Activated naive CD8-positive, alpha-beta T cell treated with anti-CD3 and anti-CD28 coated beads for 36 hours (primary cell): ENCODE results near the gene NEU4. TPM values are rescaled to one million over a fixed set of nuclear protein-coding genes. Genes with fewer than 3 reads are reported as not detected.
"Not testable (repeated sequence)": the region's sequence is repeated elsewhere in the genome, so short reads cannot be mapped to it uniquely, and the experiment has no call there.

Experiments
- DNase-seq: peaks from one replicate; pipeline ENCODE4 v3.0.0; 2021
- H3K27ac Mint-ChIP-seq: one replicate; pipeline ENCODE4 v1.8.0; 2022; ENCODE audit warnings: mild to moderate bottlenecking, moderate library complexity, mixed read lengths
- H3K27me3 Mint-ChIP-seq: one replicate; pipeline ENCODE4 v1.8.0; 2022; ENCODE audit warnings: mild to moderate bottlenecking, mixed read lengths
- H3K36me3 Mint-ChIP-seq: one replicate; pipeline ENCODE4 v1.8.0; 2021; ENCODE audit warnings: mild to moderate bottlenecking, mixed read lengths
- H3K4me1 Mint-ChIP-seq: one replicate; pipeline ENCODE4 v1.8.0; 2021; ENCODE audit warnings: mixed read lengths
- H3K4me3 Mint-ChIP-seq: one replicate; pipeline ENCODE4 v1.8.0; 2022; ENCODE audit warnings: mild to moderate bottlenecking, moderate library complexity, mixed read lengths
- H3K9me3 Mint-ChIP-seq: one replicate; pipeline ENCODE4 v1.8.0; 2022; ENCODE audit warnings: mixed read lengths
- total RNA-seq, 2 experiments: library from RNA; stranded (reverse); gene quantifications; one replicate each; pipeline ENCODE4 v1.2.3, GENCODE V29; 2021

The NEU4 gene
- total RNA-seq, 2 experiments from 2014 or later: 0.08 to 0.40 TPM

DNA sequence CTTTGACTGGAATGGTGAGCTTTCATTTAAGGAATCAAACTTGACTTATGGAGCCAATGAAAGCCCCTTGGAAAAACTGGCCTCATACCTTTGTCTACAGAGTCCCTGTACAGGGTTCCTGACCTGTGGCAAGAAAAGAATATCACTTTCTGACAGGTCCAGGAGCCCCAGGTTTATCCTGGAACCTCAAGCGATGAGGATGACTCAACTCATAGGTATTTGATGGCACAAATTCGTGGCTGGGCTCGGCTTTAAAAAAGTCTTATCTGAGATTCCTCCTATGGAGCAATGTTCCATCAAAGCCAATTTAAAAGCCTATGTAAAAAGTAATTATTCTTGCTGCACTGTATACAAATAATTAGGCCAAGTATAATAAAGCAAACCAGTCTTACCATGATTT is 17.6 kb upstream of the NEU4 start:
- H3K27ac Mint-ChIP-seq, H3K27me3 Mint-ChIP-seq, H3K4me3 Mint-ChIP-seq, H3K36me3 Mint-ChIP-seq, DNase-seq: not testable (repeated sequence)
- peaks cover 33% of the 10 kb centered on the region for H3K4me1 Mint-ChIP-seq
- H3K9me3 Mint-ChIP-seq: peaks cover 19% of the 10 kb centered on the region

- H3K9me3 Mint-ChIP-seq: peaks cover 17% of the 10 kb centered on the region
- H3K27me3 Mint-ChIP-seq: peaks cover 7% of the 10 kb centered on the region
- H3K4me1 Mint-ChIP-seq: peaks cover 15% of the 10 kb centered on the region
- H3K4me3 Mint-ChIP-seq: no peak overlapping the region
- no peak overlapping the region for H3K27ac Mint-ChIP-seq
- DNase-seq: no peak
- H3K36me3 Mint-ChIP-seq: peaks cover 3% of the 10 kb centered on the region
Measured at GRCh38 chr2:241793385-241793784, 15.6 kb upstream of the NEU4 start.

- Mint-ChIP-seq H3K27me3 (peaks cover 7% of the 10 kb centered on the region), H3K9me3 (peaks cover 12% of the 10 kb centered on the region), H3K36me3 (peaks cover 2% of the 10 kb centered on the region), H3K4me3 (no peak overlapping the region), H3K27ac (no peak overlapping the region), H3K4me1 (peaks cover 6% of the 10 kb centered on the region)
- DNase-seq: no peak
Measured at GRCh38 chr2:241794250-241794823, 14.7 kb upstream of the NEU4 start.

- H3K4me3 Mint-ChIP-seq: no peak overlapping the region
- H3K9me3 Mint-ChIP-seq: peaks cover 8% of the 10 kb centered on the region
- peaks cover under 1% of the 10 kb centered on the region for H3K36me3 Mint-ChIP-seq
- no peak overlapping the region for H3K27ac Mint-ChIP-seq
- peaks cover 5% of the 10 kb centered on the region for H3K27me3 Mint-ChIP-seq
- no peak for DNase-seq
- H3K4me1 Mint-ChIP-seq: peaks cover under 1% of the 10 kb centered on the region
Measured at GRCh38 chr2:241795021-241795999, 13.7 kb upstream of the NEU4 start.

DNA sequence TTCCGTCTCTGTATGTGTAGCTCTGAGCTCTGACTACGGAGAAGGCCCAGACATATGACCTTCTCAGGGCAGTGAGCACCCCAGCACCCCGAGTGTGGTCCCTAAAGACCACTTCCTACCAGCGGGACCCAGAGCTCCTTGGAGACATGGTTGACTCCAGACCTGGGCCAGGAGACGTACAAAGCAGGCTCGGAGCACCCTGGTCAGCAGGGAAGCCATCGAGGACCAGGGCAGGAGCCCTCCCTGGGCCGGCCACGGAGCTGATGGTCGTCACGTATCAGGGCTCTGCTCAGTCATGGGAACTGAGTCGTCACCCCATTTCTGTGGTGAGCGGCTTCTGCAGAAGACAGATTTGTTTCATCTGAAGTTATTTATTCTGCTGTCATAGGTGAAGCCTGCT is 12.8 kb upstream of the NEU4 start:
- Mint-ChIP-seq H3K4me3 (no peak overlapping the region), H3K27me3 (no peaks in the 10 kb centered on the region), H3K36me3 (no peaks in the 10 kb centered on the region), H3K9me3 (no peaks in the 10 kb centered on the region), H3K4me1 (no peaks in the 10 kb centered on the region), H3K27ac (no peak overlapping the region)
- DNase-seq: no peak

- DNase-seq: no peak
- no peaks in the 10 kb centered on the region for H3K9me3 Mint-ChIP-seq
- H3K4me1 Mint-ChIP-seq: no peaks in the 10 kb centered on the region
- H3K27ac Mint-ChIP-seq: no peak overlapping the region
- H3K4me3 Mint-ChIP-seq: no peak overlapping the region
- H3K27me3 Mint-ChIP-seq: no peaks in the 10 kb centered on the region
- H3K36me3 Mint-ChIP-seq: no peaks in the 10 kb centered on the region
Measured at GRCh38 chr2:241796610-241797138, 12.3 kb upstream of the NEU4 start.

- Mint-ChIP-seq H3K27me3 (no peaks in the 10 kb centered on the region), H3K4me3 (no peak overlapping the region), H3K4me1 (no peaks in the 10 kb centered on the region), H3K9me3 (no peaks in the 10 kb centered on the region), H3K36me3 (no peaks in the 10 kb centered on the region), H3K27ac (no peak overlapping the region)
- no peak for DNase-seq
Measured at GRCh38 chr2:241797441-241798080, 11.4 kb upstream of the NEU4 start.

DNA sequence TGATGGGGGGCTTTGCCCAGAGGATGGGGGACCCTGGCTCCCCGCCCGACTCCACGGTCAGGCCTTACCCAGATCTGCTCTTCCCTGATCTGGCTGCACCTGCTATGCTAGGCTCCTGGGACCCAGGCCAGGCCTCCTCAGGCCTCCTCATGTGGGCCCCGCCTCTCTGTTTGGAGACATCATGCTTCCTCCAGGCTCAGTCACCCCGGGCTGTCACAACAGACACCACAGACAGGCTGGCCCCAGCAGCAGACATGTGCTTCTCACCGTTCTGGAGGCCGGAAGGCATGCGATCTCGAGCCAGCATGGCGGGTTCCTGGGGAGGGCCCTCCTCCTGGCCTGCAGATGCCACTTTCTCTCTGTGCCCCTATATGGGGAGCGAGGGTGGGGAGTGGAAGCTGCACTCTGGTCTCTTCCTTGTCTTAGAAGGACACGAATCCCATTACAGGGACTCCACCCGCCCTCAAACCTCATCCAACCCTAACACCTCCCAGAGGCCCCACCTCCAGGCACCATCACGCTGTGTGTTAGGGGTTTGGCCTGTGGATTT is 10.8 kb upstream of the NEU4 start:
- no peaks in the 10 kb centered on the region for H3K36me3 Mint-ChIP-seq
- H3K27ac Mint-ChIP-seq: no peak overlapping the region
- DNase-seq: no peak
- no peak overlapping the region for H3K4me3 Mint-ChIP-seq
- H3K4me1 Mint-ChIP-seq: no peaks in the 10 kb centered on the region
- H3K9me3 Mint-ChIP-seq: no peaks in the 10 kb centered on the region
- peaks cover under 1% of the 10 kb centered on the region for H3K27me3 Mint-ChIP-seq

GRCh38 chr2:241798631-241799521 is 10.1 kb upstream of the NEU4 start:
- H3K4me3 Mint-ChIP-seq: no peak overlapping the region
- H3K4me1 Mint-ChIP-seq: peaks cover 2% of the 10 kb centered on the region
- peaks cover 3% of the 10 kb centered on the region for H3K27me3 Mint-ChIP-seq
- no peaks in the 10 kb centered on the region for H3K36me3 Mint-ChIP-seq
- no peak overlapping the region for H3K27ac Mint-ChIP-seq
- H3K9me3 Mint-ChIP-seq: no peaks in the 10 kb centered on the region
- DNase-seq: no peak

GRCh38 chr2:241799522-241800197 is 9.3 kb upstream of the NEU4 start:
- Mint-ChIP-seq H3K27me3 (peaks cover 6% of the 10 kb centered on the region), H3K27ac (no peak overlapping the region), H3K4me1 (peaks cover 4% of the 10 kb centered on the region), H3K4me3 (no peak overlapping the region), H3K36me3 (no peaks in the 10 kb centered on the region), H3K9me3 (no peaks in the 10 kb centered on the region)
- DNase-seq: no peak

DNA sequence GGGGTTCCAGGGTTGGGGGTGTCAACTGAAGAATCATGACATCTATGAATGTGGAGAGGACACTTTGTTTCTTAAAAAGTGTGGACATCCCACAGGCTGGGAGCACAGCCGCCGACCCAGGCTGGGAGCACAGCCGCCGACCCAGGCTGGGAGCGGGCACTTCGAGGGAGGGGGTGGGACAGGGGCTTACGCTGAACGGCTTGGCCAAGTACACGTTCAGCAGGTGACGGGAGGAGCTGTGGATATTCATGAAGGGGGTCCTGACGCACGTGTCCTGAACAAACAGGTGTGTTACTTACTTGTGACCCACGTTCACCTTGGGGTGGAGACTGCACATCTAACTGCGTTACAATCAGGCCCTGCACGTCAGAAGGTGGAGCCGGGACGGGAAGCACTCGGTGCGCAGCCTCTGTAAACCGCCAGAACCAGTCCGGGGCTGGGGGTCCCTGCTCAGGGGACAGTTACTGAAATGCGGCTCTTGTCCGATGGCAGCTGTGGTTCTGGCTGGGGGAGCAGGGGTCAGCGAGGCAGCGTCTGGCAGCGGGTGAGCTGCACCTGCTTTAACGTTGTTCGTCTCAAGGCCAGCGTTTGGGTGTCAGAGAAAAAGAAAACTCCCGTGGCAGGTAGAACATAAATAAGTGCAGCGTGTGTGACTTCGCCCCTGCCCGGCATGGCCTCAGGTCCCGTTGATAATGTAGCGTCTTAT is 8.6 kb upstream of the NEU4 start:
- H3K4me1 Mint-ChIP-seq, H3K27ac Mint-ChIP-seq, H3K36me3 Mint-ChIP-seq, H3K27me3 Mint-ChIP-seq, DNase-seq, H3K9me3 Mint-ChIP-seq, H3K4me3 Mint-ChIP-seq: not testable (repeated sequence)

GRCh38 chr2:241801611-241802420 is 7.2 kb upstream of the NEU4 start:
- DNase-seq: no peak
- Mint-ChIP-seq H3K9me3 (no peaks in the 10 kb centered on the region), H3K27me3 (peaks cover 7% of the 10 kb centered on the region), H3K4me1 (peaks cover 8% of the 10 kb centered on the region), H3K27ac (no peak overlapping the region), H3K4me3 (no peak overlapping the region), H3K36me3 (no peaks in the 10 kb centered on the region)
